GM21825 (cell line): ENCODE data around the gene TUBA1A.
"Not testable (repeated sequence)": the region's sequence is repeated elsewhere in the genome, so short reads cannot be mapped to it uniquely, and the experiment has no call there.

Experiments
- ATAC-seq: cut with Tn5 transposase; IDR thresholded peaks from one replicate; pipeline ENCODE4 v1.9.1; 2021; ENCODE audit warnings: mild to moderate bottlenecking, moderate library complexity; ENCODE audit not compliant: unreplicated experiment

Gene TUBA1A

GRCh38 chr12:49201595-49202295, 12.9 kb upstream of the TUBA1A start:
- no peak for ATAC-seq

- no peak for ATAC-seq
These were observed 12.2 kb upstream of the TUBA1A start for GRCh38 chr12:49200919-49201594.

- ATAC-seq, result no peak
These were observed 9.7 kb upstream of the TUBA1A start for GRCh38 chr12:49198431-49199155.

- ATAC-seq, result no peak
These were observed 8.4 kb upstream of the TUBA1A start for GRCh38 chr12:49197256-49197655.

GRCh38 chr12:49195736-49196135, 6.9 kb upstream of the TUBA1A start:
- ATAC-seq, result no peak

GRCh38 chr12:49193746-49194145, 4.9 kb upstream of the TUBA1A start:
- not testable (repeated sequence) for ATAC-seq

GRCh38 chr12:49191498-49191897, 2.6 kb upstream of the TUBA1A start:
- ATAC-seq, result not testable (repeated sequence)

GRCh38 chr12:49190974-49191373, 2.1 kb upstream of the TUBA1A start:
- no peak for ATAC-seq

- ATAC-seq, result no peak
These were observed 1.1 kb upstream of the TUBA1A start for GRCh38 chr12:49189731-49190716.

- peak; percentile 40 for ATAC-seq
These were observed 522 bp downstream of the TUBA1A start for GRCh38 chr12:49188201-49188915.

- no peak for ATAC-seq
These were observed 1.7 kb downstream of the TUBA1A start for GRCh38 chr12:49187184-49187583.

GRCh38 chr12:49186307-49186706, 2.6 kb downstream of the TUBA1A start:
- not testable (repeated sequence) for ATAC-seq

- ATAC-seq, result not testable (repeated sequence)
These were observed 4.2 kb downstream of the TUBA1A start for GRCh38 chr12:49184697-49185096.

GRCh38 chr12:49183214-49183950, 5.5 kb downstream of the TUBA1A start:
- not testable (repeated sequence) for ATAC-seq

GRCh38 chr12:49174218-49174617, 14.7 kb downstream of the TUBA1A start:
- ATAC-seq, result no peak

- ATAC-seq, result no peak
These were observed 18.0 kb downstream of the TUBA1A start for GRCh38 chr12:49170924-49171323.

- ATAC-seq, result no peak
These were observed 23.8 kb downstream of the TUBA1A start for GRCh38 chr12:49165114-49165513.

GRCh38 chr12:49161901-49162300, 27.0 kb downstream of the TUBA1A start:
- ATAC-seq, result not testable (repeated sequence)

GRCh38 chr12:49161092-49161795, 27.6 kb downstream of the TUBA1A start:
- ATAC-seq, result no peak
